GM18873 (cell line): Measurements from ENCODE around the gene BICRA.
"Not testable (repeated sequence)": the region's sequence is repeated elsewhere in the genome, so short reads cannot be mapped to it uniquely, and the experiment has no call there.

ENCODE experiments used
- ATAC-seq: cut with Tn5 transposase; IDR thresholded peaks from one replicate; pipeline ENCODE4 v1.9.1; 2021; ENCODE audit warnings: mild to moderate bottlenecking, moderate library complexity, moderate number of reproducible peaks; ENCODE audit not compliant: unreplicated experiment, low FRiP score

Gene BICRA

GRCh38 chr19:47707135-47707925 lies 98.4 kb downstream of the BICRA start:
- ATAC-seq: no peak

- ATAC-seq: no peak
These were observed 102.8 kb downstream of the BICRA start for GRCh38 chr19:47711652-47712242.

DNA sequence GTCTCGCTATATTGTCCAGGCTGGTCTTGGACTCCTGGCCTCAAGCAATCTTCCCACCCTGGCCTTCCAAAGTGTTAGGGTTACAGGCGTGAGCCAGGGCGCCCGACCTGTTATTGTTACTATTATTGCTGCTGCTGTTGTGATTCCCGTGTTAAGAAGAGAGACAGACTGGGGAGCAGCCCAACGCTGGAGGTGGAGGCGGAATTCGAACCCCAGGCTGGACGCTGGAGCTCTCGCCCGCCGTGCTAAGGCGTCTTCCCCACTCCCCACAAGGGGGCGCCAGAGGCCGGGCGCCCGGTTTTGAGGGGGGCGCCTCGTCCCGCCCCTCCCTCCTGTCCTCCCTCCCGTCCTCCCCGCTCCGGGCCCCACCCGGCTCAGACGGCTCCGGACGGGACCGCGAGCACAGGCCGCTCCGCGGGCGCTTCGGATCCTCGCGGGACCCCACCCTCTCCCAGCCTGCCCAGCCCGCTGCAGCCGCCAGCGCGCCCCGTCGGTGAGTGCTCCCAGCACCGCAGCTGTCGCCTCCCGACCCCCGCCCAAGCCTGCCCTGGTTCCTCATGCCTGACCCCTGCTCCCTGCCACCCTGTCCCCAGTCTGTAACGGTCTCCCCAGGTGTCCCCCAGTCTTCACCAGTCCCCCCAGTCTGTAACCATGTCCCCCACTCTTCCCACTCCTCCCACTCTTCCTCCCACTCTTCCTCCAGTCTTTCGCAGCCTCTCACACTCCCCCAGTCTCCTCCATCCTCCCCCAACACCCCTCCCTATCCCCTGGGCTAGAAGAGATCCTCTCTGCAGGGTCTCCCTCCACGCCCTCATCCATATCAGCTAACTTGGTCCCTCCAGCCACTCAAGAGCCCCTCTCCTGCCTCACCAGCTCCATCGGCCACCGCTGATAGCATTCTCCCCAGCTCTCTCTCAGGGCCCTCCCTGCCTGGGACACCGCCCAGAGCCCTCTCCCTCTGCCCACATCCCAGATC lies 104.4 kb downstream of the BICRA start, which contains the start of gene EHD2:
EHD2 (plus strand) TSS at position 377 of the 976 bp plus-strand sequence. CDS start 3,191 bp downstream, outside the sequence.
- no peak for ATAC-seq

DNA sequence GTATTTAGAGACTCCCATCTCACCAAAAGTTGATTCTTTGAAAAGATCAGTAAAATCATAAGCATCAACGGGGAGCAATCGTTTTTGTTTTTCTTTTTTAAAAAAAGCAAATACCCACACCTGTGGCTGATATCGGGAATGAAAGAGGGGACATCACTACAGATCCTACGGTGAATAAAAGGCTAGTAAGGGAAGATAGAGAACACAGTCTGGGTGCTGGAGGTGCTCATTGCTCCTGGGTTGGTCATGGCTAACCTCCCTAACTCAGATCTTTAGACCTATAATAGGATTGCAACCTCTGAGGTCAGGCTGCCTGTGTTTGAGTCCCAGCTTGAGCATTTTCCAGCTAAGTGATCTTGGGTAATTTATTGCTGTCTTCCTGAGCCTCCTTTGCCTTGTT lies 105.4 kb downstream of the BICRA start:
- no peak for ATAC-seq

DNA sequence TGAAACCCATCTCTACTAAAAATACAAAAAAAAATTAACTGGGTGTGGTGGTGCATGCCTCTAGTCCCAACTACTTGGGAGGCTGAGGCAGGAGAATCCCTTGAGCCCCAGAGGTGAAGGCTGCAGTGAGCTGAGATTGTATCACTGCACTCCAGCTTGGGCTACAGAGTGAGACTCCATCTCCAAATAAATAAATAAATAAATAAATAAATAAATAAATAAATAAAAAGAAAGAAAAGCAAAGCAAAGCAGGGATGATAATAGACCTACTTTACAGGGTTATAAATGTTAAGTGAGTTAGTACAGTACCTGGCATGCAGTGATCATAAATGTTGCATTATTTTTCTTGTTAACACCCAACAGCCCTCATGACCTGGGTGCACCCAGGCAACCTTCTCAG lies 105.9 kb downstream of the BICRA start:
- not testable (repeated sequence) for ATAC-seq

DNA sequence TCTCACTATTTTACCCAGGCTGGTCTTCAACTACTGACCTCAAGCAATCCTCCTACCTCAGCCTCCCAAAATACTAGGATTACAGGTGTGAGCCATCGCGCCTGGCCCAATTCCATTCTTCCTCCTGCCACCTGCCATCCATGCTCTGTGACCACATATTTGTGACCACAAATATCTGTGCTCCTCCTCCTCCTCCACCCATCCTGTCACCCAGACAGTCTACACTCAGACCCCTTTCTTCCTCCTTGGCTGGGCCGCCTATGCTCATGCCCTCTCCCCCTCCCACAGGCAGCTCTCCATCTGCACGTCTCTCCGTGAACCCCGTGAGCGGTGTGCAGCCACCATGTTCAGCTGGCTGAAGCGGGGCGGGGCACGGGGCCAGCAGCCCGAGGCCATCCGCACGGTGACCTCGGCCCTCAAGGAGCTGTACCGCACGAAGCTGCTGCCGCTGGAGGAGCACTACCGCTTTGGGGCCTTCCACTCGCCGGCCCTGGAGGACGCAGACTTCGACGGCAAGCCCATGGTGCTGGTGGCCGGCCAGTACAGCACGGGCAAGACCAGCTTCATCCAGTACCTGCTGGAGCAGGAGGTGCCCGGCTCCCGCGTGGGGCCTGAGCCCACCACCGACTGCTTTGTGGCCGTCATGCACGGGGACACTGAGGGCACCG lies 107.5 kb downstream of the BICRA start:
- ATAC-seq: no peak

DNA sequence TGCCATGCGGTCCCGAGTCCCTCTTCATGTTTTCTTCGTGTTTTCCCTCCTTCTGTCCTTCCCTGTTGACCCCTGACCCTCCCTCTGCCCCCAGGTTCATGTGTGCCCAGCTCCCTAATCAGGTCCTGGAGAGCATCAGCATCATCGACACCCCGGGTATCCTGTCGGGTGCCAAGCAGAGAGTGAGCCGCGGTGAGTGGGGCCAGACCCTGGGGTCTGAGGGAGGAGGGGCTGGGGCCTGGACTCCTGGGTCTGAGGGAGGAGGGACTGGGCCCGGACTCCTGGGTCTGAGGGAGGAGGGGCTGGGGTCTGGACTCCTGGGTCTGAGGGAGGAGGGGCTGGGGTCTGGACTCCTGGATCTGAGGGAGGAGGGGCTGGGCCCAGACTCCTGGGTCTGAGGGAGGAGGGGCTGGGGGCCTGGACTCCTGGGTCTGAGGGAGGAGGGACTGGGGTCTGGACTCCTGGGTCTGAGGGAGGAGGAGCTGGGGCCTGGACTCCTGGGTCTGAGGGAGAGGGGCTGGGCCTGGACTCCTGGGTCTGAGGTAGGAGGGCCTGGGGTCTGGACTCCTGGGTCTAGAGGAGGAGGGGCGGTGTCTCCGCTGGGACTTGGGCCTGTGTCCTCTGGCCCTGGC lies 109.6 kb downstream of the BICRA start:
- ATAC-seq: not testable (repeated sequence)

- no peak for ATAC-seq
These were observed 110.3 kb downstream of the BICRA start for GRCh38 chr19:47719047-47719859.

- no peak for ATAC-seq
These were observed 111.9 kb downstream of the BICRA start for GRCh38 chr19:47720669-47721422.

DNA sequence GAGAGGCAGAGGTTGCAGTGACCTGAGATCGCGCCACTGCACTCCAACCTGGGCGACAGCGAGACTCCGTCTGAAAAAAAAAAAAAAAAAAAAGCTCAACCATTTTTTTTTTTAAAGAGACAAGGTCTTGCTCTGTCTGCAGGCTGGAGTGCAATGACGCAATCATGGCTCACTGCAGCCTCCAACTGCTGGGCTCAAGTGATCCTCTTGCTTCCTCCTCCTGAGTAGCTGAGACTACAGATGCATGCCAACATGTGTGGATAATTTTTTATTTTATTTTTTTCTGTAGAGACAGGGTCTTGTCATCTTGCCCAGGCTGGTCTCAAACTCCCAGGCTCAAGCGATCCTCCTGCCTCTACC lies 114.6 kb downstream of the BICRA start:
- ATAC-seq: no peak

DNA sequence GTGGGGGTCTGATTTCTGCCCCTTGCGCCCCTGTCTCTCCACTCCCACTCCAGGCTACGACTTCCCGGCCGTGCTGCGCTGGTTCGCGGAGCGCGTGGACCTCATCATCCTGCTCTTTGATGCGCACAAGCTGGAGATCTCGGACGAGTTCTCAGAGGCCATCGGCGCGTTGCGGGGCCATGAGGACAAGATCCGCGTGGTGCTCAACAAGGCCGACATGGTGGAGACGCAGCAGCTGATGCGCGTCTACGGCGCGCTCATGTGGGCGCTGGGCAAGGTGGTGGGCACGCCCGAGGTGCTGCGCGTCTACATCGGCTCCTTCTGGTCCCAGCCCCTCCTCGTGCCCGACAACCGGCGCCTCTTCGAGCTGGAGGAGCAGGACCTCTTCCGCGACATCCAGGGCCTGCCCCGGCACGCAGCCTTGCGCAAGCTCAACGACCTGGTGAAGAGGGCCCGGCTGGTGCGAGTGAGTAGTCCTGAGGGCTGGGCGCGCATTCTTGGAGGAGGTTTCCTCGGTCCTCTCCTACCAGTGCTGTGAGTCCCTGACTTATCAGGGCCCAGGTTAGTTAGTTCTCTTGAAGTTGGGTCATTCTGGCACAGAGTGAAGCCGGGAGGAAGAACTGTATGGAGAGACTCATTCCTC lies 116.9 kb downstream of the BICRA start:
- ATAC-seq: no peak

- ATAC-seq: no peak
These were observed 117.5 kb downstream of the BICRA start for GRCh38 chr19:47726467-47726866.

DNA sequence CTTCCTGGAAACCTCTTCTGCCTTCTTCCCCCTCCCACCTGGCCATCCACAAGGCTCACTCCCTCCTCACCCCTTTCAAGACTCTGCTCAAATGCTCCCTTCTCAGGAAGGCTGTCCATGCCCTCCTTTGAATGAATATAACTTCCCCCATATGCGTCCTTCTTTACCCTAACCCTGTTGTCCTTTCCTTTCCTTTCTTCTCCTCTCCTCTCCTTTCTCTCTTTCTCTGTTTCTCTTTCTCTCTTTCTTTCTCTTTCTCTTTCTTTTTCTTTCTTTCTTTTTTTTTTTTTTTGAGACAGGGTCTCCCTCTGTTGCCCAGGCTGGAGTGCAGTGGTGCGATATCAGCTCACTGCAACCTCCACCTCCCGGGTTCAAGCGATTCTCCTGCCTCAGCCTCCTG lies 119.4 kb downstream of the BICRA start:
- not testable (repeated sequence) for ATAC-seq

DNA sequence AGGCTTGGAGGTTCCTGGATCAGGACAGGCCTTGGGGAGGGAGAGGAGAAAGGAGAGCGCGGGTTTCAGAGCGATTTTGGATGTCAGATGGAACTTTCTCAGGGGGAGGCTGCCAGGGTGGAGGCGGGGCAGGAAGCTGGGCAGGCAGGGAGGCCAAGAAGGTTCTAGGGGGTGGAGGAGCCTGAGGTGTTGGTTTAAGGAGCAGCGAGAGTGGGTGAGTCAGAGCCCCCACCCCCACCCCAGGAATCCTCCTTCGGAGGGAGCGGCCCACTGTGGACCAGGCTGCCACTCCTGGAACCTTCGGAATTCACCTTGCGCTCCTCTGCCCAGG lies 120.5 kb downstream of the BICRA start:
- ATAC-seq: no peak

- no peak for ATAC-seq
These were observed 121.0 kb downstream of the BICRA start for GRCh38 chr19:47729799-47730520.

- no peak for ATAC-seq
These were observed 121.6 kb downstream of the BICRA start for GRCh38 chr19:47730521-47730889.

DNA sequence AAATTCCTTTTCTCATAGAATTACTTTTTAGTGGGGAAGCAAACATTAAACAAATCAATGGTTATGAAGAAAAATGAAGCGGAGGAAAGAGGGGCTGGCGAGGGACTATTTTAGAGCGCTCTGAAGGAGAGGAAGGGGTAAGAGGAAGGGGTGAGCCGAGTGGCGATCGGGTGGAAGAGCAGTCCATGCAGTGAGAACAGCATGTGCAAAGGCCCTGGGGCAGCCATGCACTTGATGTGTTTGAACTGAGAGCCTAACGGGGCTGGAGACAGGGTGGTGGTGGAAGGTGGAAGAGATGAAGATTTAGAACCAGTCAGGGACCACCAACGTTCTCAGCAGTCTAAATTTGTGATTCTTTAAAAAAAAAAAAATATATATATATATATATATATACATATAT lies 122.0 kb downstream of the BICRA start:
- no peak for ATAC-seq

GRCh38 chr19:47735131-47735530 lies 126.2 kb downstream of the BICRA start:
- ATAC-seq: no peak
